NCI-H510A treated with DMSO at 0.1 percent for 48 hours (cell line): ENCODE data around the gene MTPN.

Experiments used
- DNase-seq: peaks from one replicate; lab custom pipeline; 2025; lab: John Stamatoyannopoulos, UW

MTPN gene

DNA sequence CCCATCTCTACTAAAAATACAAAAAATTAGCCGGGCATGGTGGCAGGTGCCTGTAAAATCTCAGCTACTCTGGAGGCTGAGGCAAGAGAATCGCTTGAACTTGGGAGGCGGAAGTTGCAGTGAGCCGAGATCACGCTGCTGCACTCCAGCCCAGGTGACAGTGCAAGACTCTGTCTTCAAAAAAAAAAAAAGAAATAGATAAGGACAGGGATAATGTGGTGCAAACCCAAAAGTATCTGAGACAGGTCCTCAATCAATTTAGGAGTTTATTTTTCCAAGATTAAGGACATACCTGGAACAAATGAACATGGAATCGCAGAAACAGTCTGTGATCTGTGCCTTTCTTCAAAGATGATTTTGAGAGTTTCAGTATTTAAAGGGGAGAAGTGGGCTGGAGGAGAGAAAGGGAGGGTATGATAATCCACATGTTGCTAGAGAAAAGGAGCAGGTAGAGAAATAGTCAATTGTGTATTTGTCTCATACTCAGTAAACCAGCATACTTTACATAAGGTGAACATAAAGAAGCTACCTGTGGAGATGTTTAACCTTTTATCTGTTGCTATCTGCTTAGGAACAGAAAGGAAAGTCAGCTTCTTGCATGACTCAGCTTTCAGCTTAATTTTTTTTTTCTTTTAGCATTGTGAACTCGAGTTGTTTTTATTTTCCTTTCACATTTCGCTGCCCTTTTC, 4.9 kb upstream of the MTPN start:
- DNase-seq: no peak

DNA sequence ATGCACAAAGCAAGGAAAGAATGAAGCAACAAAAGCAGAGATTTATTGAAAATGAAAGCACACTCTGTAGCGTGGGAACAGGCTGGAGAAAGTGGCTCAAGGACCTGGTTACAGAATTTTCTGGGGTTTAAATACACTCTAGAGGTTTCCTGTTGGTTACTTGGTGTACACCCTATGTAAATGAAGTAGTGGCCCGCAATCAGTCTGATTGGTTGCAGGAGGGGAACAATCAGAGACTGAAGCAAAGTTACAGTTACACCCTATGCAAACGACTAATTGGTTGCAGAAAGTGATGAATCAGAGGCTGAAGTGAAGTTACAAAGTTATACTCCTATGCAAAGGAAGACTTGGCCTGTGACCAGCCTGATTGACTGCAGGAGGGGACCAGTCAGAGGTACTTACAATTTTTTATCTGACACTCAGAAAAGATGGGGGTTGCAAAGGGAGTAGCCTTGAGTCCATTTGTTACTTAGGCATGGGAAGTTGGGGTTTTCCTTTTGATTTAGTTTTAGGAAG, 3.6 kb upstream of the MTPN start:
- no peak for DNase-seq

DNA sequence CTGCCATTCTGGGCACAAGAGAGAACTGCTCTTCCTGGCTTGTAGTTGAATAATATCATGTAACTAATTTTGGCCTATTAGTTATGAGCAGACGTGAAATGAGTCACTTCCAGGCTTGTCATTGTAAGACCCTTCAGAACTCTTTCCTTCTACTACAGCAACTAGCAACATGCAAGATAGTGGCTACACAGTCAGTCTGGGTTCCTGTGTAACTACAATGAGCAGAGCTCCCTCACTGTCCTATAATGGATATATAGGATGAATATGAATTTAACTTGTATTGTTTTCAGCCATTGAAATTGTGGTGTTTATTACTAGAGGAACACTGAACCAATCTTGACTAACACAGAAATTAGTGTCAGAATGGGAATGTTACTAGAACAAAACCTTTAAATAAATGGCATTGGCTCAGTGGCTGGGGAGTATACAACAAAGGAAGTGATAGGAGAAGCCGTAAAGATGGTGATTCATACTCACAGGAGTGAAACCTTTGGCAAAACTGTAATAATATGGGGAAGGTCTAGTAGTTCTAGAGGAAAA, 2.9 kb upstream of the MTPN start:
- DNase-seq: no peak

GRCh38 chr7:135979471-135980011, 2.4 kb upstream of the MTPN start:
- no peak for DNase-seq

DNA sequence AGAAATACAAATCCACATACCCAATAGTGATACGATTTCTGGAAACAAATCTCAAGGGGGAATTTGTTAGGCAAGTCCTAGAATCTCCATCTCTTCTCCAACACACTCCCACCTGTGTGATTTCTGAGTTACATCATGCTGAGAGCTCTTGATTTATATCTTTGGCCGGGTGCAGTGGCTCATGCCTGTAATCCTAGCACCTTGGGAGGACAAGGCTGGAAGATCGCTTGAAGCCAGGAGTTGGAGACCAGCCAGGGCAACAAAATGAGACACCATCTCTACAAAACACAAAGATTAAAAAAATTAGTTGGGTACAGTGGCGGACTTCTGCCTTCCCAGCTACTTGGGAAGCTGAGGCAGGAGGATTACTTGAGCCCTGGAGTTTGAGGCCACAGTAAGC, 1.5 kb upstream of the MTPN start:
- no peak for DNase-seq

GRCh38 chr7:135977742-135978066, 545 bp upstream of the MTPN start:
- no peak for DNase-seq

DNA sequence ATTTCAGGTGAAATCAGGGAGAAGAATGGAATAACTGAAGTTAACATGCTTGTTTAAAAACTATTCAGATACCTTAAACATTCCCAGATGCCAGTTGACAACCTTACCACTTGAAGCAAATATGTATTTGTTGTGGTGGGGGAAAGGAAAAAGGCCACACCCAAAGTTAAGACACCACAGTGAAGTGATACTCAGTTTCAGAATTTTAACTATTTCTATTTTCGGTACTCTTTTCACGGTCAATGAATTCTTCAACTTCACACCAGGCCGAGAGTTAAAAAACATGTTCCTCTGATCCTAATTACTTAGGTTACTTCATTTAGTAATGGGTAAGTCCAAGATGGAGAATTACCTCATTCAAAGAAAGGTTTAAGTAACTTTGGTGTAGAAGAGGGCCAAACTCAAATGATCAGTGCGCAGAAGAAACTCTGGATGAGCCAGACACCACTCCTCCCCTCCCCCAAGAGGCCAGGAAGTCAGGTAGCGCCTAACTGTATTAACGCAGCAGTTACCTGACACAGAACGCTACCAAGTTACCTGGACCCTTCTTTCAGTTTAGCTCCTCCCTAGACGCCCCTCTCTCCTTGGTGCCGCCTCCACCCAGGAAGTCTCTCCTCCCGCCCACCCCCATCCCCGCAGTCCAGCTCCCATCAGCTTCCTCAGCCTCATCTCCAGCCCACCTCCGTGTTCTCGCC, 700 bp downstream of the MTPN start:
- DNase-seq: peak; percentile 32

GRCh38 chr7:135975166-135975565, 2.0 kb downstream of the MTPN start:
- no peak for DNase-seq

- DNase-seq: no peak
These were observed 2.5 kb downstream of the MTPN start for GRCh38 chr7:135974667-135975066.

DNA sequence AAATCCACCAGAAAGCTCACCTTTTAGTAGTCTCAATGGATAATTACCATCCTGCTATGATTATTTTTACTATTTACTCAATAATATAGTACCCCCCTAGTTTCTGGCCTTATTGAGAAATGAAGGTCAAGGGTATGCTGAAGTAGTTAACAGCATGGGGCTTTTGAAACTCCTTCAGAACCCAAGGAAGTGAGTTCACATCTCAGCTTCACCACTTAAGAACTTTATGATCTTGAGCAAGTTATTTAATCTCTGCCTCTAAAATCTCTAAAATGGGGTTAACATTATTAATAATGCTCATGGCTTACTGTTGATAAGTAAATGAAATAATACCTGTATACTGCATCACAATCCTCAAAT, 5.8 kb downstream of the MTPN start:
- DNase-seq: no peak

GRCh38 chr7:135970682-135971365, 6.3 kb downstream of the MTPN start:
- DNase-seq: no peak

GRCh38 chr7:135970045-135970444, 7.1 kb downstream of the MTPN start:
- no peak for DNase-seq

- DNase-seq: no peak
These were observed 10.7 kb downstream of the MTPN start for GRCh38 chr7:135966341-135967043.

DNA sequence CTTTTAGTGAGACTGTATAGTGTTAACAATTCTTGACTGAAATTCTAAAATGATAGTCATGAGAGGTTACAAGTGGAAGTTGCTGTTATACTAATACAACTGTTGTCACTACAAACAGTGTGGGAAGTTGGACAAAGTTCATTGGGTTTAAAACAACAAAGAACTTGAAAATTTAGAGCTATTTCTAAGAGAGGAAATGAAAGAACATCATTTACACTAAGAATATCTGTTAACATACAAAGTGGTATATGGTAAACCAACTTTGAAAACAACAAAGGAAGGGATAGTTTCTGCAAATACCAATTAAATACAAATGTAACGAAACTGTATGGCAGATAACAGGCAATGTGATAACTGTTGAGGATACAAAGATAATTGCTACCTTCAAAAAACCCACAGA, 11.6 kb downstream of the MTPN start:
- DNase-seq: no peak

- DNase-seq: no peak
These were observed 12.4 kb downstream of the MTPN start for GRCh38 chr7:135964791-135965190.

DNA sequence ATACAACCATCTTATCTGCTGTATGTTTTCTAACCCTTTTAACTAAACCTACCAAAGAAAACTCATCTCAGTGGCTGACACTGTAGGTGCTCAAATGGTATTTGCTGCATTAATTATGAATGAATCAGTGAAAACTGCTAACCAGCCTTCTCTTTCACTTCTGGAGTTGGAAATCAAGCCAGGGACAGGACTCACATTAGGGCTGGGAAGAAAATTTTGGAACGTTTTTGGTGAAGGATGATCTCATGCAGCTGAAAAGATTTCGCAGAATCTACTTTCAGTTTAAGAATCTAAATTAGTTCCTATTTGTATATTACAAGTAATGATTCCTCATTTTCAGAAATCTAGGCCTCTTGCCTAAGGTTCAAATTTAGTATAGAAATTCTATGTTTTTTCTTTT, 12.9 kb downstream of the MTPN start:
- no peak for DNase-seq

GRCh38 chr7:135962802-135963201, 14.4 kb downstream of the MTPN start:
- no peak for DNase-seq

DNA sequence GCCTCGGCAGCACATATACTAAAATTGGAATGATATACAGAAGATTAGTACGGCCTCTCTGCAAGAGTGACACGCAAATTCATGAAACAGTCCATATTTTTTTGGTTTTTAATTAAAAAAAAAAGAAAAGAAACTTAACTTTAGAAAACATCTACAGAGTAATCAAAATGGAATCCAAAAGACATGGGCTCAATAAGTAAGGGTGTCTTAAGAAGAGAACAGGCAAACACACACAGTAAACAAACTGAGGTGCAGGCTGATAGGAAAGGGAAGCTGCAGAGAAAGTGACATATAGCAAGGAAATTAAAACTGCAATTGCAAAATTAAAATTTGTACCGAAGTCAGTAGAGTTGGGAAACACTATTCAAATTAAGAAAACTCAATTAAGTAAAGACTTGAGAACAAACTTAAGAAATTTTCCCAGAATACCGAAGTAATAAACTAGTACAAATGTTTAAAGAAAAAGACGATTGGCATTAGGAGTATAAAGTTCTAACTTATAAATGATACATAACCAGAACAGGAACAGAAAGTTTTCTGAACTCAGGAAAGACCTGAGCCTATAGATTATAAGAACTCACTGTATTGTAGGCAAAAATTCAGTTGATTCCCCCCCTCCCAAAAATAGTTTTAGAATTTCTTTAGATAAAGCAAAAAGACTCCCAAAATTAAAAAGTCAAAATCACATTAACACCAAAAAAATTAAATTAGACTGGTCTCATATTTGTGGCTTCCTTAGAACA, 16.3 kb downstream of the MTPN start:
- DNase-seq: no peak

DNA sequence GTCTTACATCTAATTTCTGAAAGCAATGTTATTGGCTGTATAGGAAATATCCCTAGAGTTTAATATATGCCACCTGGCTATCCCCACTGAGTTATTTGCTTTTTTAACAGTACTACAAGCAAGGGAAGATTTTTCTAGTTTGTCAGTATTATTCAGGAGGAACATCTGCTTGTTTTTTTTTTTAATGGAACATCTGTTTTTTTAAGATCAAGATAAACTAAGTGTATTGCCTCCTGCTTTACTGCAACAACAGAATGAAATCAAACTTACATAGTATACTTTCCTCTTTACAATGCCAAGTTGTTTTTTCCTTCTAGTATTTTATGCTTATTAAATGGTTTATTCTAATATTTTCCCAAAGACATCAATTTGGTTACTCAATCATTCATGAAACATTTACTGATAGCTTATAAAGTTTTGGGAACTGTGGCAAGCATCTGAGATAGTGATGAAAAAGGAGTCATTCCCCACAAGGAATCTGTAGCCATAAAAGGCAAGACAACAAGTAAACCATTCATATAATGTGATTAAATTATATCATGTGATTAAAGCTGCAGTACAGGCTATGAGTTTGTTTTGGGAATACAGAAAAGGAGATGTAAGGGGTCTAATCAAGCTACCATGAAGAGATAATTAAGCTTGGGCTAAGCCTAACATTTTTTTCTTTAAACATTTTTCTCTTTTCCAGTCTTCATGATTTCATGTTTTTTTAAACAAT, 17.4 kb downstream of the MTPN start:
- no peak for DNase-seq

GRCh38 chr7:135958173-135958572, 19.0 kb downstream of the MTPN start:
- no peak for DNase-seq

- no peak for DNase-seq
These were observed 19.5 kb downstream of the MTPN start for GRCh38 chr7:135957627-135958026.
